Raji (cell line): ENCODE results near the gene PSMD14.

ENCODE experiments used
- POLR2A ChIP-seq: IDR thresholded peaks from 2 replicates; pipeline ENCODE4 v1.6.1; 2011; ENCODE audit warnings: low read depth, low read length, control low read depth; ENCODE audit not compliant: insufficient read depth

PSMD14 gene

DNA sequence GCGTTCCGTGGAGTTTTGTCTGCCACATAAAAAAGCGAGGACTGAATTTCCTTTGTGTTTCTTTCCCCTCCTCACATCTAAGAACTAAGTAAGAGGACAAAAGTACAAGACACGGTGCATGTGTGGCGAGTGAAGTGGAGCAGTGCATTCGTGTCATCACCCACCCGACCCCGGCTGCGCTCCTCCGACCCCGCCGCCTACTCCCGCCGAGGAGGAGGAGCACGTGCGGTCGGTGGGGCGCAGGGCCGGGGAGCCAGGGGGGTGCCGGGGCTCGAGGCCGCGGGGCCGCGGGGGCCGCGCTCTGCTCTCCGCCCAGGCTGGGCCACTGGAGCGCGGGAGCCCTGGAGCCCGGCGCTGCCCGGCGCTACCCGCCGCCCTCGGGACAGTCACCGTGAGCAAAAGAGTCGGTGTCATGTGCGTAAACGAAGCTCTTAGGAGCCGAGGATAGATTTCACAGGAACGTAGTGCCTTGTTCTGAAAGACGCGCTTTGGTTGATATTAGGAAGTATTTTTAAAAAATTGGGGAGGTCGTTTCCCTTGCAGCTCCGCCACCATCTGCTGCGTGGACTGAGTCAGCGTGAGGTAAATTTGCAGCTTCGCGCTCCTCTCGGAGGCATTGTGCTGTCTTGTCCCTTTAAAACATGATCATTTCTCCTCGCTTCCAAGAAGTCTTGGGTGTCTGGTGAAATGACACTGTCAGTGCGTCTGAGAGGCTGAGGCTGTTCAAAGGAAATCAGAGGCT is 118.9 kb downstream of the PSMD14 start:
- no peak for TF ChIP-seq POLR2A

DNA sequence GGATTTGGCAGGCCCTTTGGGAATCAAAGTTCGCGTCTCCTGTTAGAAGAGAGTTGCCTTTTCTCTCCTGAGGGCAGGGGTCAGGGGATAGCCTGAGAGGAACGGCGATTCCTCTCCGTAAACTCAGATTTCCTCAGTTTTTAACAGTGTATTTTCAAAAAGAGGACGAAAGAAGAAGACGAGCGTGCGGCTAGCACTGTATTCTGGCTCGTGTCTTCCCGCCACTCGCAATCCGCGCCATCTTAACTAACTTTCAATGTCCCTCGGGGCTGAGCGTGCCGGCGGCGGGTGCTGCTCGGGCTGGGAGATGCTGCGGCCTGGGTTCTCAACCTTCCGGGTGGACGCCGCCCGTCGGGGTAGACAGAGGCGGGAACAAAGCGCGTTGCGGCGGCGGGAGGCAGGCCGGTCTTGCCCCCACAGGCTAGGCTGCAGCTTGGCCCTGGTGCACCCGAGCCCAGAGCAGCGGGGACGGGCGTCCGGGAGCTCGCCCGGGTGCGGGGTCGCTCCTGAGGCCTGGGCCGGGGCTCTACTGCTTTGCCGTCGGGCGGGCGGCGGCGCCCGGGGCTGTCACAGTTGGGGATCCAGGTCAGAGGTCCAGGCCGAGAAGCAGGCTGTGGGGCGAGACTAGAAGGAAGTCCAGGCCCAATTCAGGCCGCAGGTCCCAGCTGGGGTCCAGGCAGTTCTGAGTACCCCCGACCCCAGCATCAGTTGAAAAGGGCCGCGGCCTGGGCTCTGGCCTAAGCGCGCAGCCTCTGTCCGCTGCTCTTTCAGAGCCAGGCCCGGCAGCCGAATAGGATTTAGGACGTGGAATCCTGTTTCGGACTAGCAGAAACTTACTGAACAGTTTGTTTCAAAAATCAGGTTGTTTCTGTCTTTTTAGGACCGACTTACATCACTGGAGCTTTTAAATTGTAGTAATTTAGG is 119.7 kb downstream of the PSMD14 start:
- no peak for TF ChIP-seq POLR2A

DNA sequence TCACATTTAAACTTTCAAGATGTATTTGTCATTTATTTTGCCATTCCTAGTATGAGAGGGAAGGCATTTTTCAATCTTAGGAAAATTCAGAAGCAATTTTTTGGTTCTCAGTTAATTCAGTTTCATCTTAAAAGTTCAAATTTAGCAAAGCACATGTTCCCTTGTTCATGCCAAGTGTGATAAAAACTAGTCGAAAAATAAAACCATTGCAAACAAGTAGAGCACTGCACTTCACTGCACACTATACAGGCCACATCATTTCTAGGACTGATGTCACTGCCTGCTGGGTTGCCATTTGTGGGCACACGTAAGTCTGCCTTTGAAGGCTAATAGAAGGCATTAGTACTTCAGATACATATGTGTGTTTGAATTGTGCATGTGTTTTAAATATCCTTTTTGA is 122.2 kb downstream of the PSMD14 start:
- TF ChIP-seq POLR2A = no peak

DNA sequence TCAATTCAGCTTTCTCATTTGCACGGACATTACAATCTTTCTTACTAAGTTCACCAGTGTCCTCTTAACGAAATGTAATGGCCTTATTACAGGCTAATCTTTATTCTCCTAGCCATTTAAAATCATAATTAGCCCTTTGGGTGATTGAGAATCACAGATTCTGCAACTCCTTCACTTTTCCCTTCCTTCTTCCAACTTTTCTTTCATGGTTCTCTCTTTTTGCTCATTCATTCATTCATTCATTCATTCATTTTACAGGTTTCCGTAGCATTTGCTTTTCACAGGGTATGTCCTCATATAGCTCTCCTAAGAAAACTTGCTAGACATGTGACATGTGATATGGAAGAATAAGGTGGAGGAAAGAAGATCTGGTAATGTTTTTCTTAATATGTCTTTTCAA is 123.9 kb downstream of the PSMD14 start:
- no peak for TF ChIP-seq POLR2A

DNA sequence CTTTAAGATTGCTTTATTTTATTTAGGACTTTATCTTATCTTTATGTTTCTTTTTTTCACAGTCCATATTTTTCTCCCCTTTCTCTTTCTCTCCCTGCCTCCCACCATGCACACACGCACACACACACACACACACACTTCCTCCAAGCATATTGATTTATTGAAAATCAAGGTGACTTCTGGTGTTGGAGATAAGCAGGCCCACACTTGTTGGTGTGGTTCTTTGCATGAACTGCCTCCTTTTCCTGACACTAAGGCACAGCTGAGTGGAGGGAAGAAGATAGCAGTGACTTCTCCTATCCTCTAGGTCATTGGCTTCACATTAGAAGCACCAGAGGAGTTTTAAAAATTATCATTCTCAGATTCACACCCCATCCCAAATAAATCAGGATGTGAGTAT is 125.9 kb downstream of the PSMD14 start:
- no peak for TF ChIP-seq POLR2A

DNA sequence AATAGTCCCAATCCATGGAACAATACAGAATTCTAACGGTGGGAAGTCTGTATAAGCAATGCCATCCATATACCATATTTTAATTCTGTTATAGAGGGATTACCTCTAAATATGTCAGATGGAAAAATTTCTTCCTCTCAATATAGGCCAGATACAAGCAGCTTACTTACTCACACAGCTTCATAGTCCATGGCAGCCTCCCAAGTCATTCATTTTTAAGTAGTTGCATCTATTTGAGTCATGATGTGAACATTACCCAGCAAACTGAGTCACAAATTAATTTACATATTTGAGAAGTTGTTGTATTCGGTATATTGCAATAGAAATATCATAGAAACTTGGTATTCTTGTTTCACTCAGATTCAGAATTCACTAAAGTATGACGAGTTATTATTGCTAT is 128.2 kb downstream of the PSMD14 start:
- TF ChIP-seq POLR2A = no peak

DNA sequence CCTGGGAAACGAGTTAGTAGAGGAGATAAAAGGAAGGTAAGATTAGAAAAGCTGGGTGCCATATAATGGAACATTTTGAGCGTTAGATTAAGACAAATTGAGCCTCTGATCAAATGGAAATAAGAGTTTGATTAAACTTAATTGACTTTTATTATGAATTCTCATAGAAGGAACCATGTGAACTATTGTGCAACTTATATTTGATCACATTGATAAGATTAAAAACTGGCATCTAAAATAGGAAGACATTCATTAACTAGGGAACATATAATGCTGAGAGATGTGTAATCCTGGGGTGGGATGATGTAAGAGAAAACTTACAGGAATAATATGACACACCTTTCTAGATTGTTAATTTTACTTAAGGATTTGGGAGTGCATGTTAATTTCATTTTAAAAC is 130.4 kb downstream of the PSMD14 start:
- TF ChIP-seq POLR2A = no peak

DNA sequence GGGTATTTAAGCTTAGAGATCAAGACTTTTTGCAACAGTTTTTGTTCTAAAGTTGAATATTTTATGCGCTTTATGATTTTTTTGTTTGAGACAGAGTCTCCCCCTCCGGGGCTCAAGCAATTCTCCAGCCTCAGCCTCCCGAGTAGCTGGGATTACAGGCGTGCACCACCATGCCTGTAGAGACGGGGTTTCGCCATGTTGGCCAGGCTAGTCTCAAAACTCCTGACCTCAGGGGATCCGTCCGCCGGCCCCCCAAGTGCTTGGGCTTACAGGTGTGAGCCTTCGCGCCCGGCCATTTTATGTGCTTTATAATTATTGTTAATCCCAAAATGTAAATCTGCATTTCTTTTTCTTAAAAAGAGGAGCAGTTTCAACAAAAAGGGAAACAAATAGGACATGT is 136.9 kb downstream of the PSMD14 start:
- no peak for TF ChIP-seq POLR2A

DNA sequence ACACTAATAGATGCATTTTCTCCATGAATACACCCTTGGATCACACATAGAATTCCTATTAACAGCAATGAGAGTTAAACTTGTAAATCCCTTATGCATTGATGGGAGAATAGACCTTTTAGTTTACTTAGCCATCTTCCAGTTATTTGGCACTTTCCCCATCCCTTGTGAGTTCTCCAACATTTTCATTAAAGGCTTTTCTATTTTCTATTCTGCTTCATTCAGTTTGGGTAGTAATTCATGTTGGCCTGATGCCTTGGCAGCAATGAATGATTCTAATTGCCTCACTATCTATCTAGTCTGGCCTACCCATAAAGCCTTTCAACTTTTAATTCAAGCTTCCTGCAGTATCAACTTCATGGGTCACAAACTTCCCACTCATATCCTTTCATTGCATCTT is 140.2 kb downstream of the PSMD14 start:
- no peak for TF ChIP-seq POLR2A
